Activated CD4-positive, alpha-beta T cell treated with anti-CD3 and anti-CD28 coated beads, Interleukin-2, amount 50 U/mL, for 1 hour (primary cell): Measurements from ENCODE around the gene ADGRA3.
"Not testable (repeated sequence)": the region's sequence is repeated elsewhere in the genome, so short reads cannot be mapped to it uniquely, and the experiment has no call there.

ENCODE experiments used
- DNase-seq: peaks from one replicate; pipeline ENCODE4 v3.0.0-alpha.2; 2020

The ADGRA3 gene

DNA sequence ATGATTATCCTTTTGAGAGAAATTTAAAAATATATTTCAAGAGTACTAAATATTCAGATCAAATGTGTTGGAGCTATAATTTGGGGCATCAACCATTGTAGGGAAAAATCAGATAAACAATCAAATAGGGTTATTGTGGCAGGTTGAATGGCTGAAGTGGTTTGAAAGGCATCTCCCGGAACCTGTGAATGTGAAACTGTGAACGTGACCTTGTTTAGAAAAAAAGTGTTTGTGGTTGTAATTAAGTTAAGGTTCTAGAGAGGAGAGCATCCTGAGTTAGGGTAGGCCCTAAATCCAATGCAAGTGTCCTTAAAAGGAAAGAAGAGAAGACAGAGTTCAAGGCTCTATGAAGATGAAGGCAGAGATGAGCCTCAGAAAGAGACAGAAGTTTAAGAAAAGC lies 37.4 kb downstream of the ADGRA3 start:
- no peak for DNase-seq

DNA sequence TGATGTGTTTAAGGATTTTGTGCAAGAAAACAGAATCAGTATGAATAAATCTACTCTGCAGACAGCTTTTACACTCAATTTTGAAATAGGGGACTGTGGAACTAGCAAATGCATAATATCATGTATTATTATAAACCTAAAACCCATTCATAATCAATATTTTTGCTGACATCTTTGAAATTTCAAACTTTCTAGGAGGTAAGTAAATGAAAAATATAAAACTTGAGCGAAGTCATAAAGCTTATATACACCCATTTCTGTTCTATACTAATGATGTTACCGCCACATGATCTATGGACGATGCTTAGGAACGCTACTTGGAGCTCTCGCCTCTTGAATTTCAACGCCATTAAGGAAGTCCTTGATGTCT lies 38.1 kb downstream of the ADGRA3 start:
- DNase-seq, result no peak

DNA sequence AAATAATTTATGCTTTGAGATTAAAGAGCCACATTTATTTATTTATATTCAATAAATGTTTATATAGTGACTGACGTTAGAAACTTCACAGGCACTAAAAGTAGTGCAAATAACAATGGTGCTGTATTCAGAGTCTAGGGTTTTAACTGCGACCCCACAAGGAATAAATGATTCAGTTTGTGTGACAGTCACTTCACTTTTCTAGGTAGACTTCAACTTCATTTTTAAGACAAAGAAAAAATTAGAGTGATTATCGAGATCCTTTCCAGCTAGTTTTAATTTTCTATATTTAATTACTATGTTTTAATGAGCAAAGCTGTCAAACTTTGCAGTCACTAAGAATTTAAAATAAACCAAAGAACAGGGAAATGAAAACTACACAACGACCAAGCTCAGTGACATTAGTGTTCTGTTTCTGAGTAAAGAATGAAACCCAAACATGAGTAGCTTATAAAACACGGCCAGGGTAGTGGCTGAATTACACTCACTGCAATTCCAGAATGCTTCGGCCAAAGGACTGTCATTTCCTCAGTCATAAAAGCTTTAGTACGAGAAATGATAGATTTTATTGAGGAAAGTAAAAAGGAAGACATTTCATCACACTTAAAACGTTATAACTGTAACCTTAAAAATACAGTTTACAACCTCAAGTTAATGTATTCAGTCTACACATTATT lies 38.6 kb downstream of the ADGRA3 start:
- no peak for DNase-seq

DNA sequence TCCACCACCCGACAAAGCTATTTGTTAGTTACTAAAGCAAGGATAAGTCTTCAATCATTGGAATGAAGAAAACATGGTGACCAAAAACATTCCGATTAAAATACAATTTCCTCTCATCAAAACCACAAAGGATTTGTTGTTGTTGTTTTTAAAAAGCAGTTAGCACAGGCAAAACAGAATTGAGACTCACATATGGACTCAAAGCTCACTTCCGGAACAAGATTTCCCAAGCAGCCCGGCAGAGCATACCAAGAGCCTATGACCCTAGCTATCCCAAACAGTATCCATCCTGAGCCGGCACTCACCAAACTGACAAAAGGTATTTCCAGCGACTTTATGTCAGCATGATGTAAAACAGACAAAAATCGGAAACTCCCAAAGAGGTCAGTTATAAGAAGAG lies 39.9 kb downstream of the ADGRA3 start:
- DNase-seq, result no peak

DNA sequence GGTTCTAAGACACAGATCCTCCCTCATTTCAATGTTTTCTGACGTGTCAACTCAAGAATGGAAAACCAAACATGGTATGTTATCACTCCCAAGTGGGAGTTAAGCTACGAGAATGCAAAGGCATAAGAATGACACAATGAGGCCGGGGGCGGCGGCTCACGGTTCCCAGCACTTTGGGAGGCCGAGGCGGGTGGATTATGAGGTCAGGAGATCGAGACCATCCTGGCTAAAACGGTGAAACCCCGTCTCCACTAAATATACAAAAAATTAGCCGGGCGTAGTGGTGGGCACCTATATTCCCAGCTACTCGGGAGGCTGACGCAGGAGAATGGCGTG lies 40.6 kb downstream of the ADGRA3 start:
- not testable (repeated sequence) for DNase-seq

DNA sequence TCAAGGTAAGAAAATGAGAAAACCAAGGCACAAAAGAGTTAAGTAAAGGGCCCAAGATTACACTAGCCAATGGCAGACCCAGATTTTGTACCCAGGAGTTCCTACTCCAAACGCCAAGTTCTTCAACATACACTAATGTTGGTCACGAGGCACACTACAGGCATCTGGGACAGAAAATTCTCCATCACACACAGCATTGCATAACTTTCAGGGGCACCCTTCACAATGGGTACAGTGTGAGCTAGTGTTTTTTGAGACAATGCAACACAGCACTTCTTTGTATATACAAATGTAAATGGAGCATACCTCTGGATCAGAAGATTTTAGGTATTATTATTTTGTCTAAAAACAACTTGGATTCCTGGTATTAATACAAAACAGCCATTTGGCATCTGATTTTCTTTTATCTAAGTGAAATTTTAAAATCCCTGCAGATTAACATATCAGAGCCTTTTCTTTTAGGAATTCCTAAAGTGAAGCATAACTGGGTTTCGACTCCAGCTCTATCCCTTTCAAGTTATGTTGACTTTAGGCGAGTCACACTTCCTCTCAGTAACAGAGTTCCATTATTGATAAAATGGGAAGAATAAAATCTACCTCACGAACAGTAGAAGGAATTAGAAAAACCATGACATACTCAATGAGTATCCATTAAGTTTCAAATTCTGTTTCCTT lies 41.1 kb downstream of the ADGRA3 start:
- DNase-seq, result no peak

DNA sequence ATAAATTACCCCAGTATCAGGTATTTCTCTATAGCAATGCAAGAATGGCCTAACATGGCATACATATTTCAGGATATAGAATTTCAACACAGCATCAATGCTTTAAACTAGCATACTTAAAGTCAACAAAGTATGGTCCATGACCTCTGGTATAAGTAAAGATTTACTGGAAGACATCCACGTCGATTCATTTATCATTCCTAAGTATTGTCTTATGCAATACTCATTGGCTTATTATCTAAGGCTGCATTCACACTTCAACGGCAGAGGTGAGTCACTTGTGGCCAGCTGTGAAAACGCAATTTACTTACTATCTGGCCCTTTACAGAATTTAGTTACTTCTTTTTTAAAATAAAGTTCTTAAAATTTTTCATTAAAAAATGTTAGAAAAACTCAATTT lies 42.6 kb downstream of the ADGRA3 start:
- no peak for DNase-seq

DNA sequence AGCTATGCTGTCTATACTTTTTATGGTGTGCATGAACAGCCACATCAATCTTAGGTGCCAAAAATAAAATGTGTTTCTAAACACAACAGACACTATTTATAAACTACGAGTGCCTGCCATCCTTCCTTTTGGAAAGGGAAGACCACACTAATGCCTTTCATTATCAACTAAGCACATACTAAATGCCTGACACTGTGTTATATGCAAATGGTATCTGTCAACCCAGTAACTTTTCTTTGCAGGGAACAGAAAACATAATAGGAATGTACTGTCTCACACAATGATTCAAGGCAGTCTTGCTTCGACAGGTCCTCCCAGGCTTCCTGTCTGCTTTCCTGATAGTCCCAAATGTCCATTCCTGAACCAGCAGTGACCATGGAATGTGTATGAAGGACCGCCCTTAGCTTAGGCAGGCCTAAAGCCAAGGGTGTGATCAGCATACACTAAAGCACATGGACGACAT lies 43.8 kb downstream of the ADGRA3 start:
- no peak for DNase-seq

DNA sequence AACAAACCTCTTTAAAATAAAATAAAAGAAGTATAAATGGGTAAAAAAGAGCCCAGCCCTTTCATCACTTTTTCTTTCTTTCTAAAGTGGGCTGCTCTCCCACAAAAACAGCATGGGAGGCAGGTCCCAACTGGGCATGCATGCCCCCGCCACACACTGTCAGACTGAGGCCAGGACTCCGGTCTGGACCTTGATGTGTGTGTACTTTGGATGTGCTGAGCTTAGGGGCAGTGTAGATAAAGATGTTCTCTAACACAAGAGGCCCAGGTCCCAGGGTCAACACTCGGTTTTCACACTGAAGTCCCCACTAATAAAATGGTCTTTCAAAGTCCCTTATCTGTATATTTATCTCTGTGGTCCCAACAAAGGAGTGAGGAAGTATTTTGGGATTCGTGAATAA lies 44.4 kb downstream of the ADGRA3 start:
- no peak for DNase-seq

DNA sequence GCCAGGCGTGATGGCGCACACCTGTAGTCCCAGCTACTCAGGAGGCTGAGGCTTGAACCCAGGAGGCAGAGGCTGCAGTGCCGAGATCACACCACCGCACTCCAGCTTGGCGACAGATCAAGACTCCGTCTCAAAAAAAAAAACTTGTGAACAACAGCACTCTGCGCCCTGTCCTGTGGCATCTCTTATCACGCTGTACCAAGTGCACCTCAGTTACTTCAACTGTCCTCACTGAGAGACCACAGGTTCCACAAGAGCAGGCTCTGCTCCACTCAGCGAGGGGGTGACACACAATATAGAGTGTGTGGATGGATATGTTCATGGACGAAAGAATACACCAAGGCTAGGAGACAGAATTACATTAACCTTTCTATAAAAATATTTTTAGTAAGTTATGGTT lies 49.3 kb downstream of the ADGRA3 start:
- DNase-seq, result no peak

DNA sequence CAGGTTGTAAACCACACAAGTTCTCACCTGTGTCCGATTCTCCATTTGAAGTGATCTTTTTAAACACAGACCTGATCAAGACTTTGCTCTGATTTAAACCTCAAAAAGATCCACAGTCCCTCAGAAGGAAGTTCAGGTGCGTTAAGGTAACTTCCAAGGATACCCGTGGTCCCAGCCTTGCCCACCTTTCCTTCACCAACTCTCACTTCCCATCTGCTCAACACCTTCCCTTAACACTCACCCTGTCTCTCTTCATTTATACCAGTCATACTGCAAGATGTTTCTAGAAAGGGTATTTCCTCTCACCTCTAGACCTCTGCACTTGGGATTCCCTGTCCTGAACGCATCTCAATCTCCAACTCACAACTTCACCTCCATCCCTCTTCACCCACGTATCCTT lies 49.9 kb downstream of the ADGRA3 start:
- no peak for DNase-seq

DNA sequence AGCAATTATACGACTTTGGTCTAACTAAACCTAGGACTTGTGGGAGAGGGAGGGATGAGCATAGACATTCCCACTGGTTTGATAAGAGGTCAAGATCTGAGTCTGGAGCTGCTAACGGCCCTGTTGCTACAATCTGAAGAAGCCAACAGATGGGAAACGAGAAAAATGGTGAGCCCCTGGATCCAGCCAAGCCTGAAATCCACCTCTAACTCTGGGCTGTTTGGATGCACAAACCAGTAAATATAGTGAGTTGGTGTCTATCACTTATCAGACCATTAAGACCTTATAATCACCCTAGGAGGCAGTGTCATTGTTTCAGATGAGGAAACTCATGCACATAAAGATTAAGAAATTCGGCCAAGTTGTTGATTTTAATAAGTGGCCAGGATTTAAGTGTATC lies 50.5 kb downstream of the ADGRA3 start:
- no peak for DNase-seq

DNA sequence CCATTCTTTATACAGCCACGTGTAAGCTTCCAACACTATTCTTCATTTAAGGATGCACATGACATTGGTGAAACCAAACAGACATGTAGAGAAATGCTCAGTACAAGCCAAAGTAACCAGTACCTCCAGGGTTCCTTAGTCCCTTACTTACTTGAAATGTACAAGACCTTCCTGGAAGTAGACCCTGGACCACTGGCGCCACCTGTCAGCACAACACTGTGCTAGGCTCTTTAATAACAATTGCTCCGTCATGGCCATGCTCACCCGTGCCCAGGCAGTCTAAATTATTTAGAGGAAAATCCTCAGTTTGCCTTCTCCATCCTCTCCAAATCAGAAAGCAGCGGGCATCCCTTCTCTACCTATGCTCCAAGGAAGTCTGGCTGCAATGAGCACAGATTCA lies 52.7 kb downstream of the ADGRA3 start:
- no peak for DNase-seq

DNA sequence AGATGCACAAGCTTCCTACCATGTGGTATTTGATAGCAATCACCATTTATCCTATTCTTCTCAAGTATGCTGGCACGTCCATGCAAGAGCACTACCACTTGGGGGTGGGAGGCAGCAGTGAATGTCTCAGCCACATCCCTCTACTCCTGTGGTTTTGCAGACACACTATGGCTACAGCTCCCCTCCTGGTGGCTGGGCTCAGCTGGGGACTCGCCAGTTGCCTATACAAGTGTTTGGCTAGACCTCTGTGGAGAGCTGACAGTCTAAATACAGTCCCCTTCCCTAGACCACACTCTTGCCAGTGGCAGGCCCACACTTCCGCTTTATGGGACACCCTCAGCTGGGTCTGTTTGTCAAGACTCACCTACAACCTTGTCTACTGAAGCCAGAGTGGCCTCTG lies 53.2 kb downstream of the ADGRA3 start:
- DNase-seq, result no peak

DNA sequence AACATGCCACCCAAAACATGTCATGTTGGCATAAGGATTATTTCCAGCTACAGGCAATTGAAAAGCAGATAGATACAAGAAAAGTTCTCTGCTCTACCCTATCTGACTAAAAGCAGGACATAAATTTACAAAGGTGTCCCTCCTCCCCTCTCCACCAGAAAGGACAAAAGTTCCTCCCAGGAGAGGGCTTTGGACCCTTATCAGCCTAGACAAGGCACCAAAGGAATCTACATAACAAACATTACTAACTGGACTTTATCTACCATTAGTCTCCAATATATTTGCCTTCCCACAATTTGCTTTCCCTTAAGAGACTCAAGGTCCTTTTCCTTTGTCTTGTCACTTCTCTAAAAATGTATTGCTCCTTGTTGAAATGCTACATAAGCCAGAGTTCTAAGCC lies 55.6 kb downstream of the ADGRA3 start:
- DNase-seq, result no peak

DNA sequence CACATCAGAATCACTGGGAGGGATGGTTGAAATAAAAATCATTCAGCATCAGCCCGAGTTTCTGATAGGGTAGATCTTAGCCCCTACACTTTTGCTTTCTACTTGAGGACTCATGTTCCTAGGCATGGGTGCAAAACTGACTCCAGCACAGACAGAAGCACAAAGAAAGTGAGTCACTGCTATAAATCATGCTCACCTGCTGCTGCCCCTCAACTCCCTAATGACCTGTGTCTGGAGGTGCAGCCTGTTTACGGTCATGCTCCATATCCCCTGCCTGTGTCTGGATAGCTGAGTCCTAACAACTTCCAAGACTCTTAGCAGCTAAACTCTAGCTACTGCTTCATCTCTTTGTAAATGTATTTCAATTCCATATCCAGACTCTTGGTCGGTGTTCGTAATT lies 57.8 kb downstream of the ADGRA3 start:
- DNase-seq, result no peak

DNA sequence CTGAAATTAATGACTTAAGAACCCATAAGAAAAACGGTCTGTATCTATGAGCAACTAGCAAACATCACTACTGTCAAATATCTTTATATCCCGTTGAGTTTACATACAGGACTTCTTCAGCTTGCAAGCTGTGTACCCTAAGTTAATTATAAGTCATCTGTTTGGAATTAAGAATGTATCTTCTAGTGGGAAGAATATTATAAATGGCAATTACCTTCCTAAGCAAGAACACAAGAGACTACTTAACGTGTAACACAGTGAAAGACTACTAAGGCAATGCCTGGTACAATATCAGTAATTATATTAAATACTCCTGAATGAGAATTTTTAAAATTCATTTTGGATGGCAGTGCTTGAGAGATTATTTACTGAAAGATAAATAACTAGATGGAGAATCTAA lies 58.5 kb downstream of the ADGRA3 start:
- no peak for DNase-seq

DNA sequence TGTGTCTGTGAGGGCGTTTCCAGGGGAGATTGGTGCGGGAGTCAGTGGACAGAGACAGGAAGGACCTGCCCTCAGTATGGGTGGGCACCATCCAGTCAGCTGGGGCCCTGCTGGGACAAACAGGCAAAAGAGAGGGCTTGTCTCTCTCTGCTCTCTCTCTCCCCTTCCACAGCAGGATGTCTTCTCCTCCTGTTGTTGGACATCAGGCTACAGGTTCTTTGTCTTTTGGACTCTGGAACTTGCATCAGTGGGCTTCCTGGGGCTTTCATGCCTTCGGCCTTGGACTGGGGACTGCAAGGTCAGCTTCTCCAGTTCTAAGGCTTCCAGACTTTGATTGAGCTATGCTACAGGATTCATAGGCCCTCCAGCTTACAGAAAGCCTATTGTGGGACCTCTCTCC lies 59.6 kb downstream of the ADGRA3 start:
- no peak for DNase-seq

DNA sequence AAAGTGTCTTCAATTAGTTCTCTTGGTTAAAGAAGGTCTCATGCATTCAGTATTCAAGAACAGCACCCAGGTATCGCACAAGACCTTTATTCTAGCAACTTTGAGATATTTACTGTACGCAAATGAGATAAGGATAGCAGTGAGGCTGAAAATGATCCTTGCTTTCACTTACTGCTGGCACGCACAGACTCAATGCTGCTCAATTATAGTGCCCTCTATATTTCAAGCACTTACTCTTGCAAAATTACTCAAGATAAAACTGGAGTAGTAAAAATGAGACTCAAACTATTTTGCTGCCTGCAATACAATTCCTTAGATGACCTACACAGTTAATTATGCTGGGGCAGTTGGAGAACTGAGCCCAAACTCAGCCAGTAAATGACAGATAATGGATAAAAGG lies 60.9 kb downstream of the ADGRA3 start:
- no peak for DNase-seq

DNA sequence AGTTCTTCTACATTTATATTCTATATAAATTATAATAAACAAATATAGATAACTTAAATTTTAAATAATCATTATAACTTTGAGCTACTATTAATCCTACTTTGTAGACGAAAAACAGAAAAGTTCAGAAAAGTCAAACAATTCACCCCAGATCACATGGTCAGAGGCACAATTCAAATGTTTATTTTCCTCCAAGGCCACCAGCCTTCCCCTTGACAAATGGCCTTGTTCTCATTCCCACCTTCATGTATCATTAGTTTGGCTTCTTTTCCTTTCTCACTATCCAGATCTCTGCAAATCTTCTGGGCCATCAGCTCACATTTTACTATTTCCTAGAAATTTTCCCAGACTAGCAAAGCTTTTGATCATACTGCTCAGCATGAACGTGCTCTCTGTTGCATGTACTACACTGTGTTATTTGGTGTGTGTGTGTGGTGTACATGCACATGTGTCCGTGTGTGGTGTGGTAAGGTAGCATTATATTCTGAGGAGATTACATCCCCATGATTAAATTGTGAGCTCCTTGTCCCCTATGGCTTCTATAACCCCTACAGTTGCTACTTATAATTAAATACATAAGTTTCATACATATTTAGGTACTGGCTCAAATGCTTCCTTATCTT lies 61.5 kb downstream of the ADGRA3 start:
- no peak for DNase-seq

DNA sequence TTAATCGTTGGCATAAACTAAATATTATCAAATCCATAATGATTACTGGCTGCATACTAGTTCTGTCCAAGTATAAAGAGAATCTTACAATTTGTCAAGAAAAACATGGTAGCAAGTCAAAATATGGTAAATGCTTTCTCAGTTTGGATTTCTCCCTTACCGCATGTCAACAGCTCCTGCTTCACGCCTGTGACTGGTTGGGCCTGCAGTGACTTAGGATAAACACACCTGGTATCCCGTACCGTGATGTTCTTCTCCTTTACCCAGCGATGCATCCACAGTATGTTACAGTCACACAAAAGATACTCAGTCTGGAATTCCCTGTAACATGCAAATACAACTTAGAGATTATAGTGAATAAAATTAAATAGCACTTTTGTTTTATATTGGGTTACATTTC lies 71.1 kb downstream of the ADGRA3 start:
- DNase-seq, result no peak

DNA sequence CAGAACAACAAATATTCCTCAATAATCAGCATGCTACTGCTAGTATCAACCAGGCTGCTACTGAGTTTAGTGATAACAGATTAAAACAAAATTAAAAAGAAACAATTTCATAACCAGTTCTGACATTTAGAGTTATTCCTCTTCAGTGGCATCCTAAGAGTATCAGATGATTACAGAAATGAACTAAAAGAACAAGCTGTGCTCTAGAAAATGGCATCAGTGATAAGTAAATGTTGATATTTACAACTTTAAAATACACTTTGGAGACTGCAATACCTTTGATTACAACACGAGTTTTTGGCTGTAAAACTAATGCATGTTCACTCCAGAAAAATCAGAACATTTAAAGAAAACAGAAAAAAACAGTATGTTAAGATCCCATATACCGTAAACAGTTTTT lies 72.9 kb downstream of the ADGRA3 start:
- DNase-seq, result no peak

DNA sequence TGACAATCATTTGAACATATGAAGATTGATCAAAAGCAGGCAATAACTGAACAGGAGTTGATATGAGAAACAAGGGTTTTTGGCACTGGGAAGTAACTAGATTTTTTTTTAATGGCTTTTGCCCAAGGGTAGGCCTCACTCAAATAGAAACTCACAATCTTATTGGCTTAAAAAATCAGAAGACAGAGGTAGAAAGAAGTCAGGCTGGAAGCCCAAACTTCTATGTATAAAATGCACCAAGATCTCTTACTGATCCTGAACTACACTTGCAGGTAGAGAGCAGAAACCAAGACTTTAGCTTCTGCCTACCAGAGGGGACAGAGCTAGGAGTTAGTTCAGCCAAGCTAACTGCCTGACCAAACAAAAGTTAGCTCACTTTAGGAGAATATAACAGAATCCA lies 74.9 kb downstream of the ADGRA3 start:
- no peak for DNase-seq

DNA sequence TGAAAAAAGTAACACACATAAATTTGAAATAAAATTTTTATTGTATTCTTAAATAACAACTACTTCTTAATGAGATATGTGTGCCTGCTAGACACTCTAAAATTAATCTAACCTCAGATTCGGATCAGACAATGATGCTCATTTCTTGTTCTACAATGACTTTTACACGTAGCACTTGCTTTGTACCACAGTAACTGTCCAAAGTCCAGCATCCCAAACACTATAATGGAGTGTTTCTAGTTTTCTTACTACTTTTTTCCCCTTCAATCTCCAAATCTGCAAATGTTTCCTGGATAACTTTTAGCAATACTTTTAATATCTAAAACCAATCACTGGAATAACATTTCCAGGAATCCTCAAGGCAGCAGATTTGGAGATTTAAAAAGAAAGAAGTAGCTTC lies 75.9 kb downstream of the ADGRA3 start:
- no peak for DNase-seq

DNA sequence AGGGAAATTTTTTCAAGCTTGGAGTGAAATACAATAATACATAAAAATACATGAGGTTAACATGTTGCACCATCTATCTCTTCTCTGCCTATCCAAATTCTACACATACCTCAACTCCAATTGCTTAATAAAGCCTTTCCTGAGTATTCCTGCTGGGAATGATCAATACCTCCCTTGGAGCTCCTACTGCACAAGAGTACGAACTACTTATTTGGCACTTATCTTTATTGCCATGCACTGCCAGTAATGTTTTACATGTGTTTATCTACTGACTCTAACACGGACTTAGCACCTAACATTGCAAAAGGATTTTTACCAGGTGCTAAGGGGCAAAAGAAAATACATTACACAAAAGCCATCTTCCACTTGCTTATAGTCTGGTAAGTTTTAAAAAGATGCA lies 80.2 kb downstream of the ADGRA3 start:
- no peak for DNase-seq
